ENCODE results near the gene FAM20A.
"Not testable (repeated sequence)": the region's sequence is repeated elsewhere in the genome, so short reads cannot be mapped to it uniquely, and the experiment has no call there.

FAM20A gene

DNA sequence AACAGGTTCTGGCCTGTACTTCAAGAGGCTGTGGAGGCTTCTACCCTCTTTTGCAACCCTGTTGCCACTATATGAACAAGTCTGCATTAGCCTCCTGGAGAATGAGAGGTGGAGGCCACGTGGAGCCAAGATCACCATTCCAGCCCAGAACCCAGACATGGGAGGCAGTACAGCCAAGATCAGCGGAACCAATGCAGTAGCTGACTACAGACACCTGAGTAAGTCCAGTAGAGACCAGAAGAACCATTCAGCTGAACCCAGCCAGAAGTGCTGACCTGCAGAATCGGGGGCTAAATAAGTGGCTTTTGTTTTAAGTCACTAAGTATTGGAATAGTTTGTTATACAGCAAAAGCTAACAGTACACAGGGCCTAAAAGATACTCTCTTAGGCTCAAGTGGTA is 12.1 kb downstream of the FAM20A start:
- no peak for DNase-seq (ENCODE audit: low read depth in 2 of 2)

DNA sequence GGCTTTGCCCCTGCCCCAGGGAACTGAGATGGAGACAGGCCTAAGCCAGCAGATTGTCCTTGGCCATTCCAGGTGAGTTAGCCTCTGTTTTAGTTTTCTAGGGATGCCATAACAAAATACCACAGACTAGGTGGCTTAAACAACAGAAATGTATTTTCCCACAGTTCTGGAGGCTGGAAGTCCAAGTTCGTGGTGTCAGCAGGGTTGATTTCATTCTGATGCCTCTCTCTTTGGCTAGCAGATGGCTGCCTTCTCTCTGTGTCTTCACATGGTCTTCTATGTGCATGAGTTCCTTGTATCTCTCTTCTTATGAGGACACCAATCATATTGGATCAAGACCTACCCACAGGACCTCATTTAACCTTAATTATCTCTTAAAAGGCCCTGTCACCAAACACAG is 12.8 kb downstream of the FAM20A start:
- no peak for DNase-seq (ENCODE audit: low read depth in 2 of 2)

DNA sequence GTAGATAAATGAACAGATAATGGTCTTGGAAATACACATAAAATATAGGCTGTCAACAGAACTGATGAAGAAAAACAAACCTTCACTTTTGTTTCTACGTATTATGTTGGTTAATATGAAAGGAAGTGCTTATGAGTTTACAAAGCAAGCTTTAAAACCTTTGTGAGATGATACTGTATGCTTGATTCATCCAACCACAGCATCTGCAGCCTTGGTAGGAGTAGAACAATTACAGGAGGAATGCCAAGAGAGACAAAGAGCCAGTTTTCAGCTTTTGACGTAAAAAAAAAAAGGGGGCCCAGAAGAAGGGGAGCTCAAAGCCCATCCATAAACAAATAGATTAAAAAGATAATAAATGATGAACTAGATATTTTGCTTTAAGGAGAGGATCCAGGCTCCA is 13.3 kb downstream of the FAM20A start:
- DNase-seq (ENCODE audit: low read depth in 2 of 2), result no peak

DNA sequence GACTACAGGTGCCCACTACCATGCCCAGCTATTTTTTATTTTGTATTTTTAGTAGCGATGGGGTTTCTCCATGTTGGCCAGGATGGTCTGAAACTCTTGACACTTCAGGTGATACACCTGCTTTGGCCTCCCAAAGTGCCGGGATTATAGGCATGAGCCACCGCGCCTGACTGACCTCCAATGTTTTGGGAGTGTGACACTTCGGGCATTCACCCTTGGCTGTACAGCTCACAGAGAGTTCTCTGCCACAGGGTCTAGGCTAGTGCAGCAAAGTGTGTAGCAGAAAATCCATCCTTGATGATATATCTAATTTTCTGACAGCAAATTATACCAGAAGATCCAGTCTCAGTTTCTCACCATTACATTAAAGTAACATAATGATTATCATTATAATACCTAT is 14.1 kb downstream of the FAM20A start:
- DNase-seq (ENCODE audit: low read depth in 2 of 2), result no peak

DNA sequence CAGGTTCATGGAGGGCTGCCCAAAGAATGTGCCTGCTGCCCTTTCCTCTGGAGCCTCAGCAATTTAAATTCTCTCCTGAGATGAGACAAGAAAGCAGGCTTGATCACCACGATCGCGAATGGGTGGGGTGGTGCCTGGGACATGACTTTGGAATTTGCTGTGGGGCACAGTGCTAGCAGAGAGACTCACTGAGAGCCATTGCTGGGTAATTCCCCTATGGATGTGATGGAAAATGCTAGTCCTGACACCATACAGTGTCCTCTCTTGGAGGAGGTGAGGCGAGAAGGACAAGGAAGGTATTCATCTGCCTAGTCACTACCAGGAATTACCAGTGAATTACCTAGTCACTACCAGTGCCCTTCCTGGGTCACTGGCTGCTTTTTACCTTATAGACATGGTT is 15.5 kb downstream of the FAM20A start:
- DNase-seq (ENCODE audit: low read depth in 2 of 2), result no peak

DNA sequence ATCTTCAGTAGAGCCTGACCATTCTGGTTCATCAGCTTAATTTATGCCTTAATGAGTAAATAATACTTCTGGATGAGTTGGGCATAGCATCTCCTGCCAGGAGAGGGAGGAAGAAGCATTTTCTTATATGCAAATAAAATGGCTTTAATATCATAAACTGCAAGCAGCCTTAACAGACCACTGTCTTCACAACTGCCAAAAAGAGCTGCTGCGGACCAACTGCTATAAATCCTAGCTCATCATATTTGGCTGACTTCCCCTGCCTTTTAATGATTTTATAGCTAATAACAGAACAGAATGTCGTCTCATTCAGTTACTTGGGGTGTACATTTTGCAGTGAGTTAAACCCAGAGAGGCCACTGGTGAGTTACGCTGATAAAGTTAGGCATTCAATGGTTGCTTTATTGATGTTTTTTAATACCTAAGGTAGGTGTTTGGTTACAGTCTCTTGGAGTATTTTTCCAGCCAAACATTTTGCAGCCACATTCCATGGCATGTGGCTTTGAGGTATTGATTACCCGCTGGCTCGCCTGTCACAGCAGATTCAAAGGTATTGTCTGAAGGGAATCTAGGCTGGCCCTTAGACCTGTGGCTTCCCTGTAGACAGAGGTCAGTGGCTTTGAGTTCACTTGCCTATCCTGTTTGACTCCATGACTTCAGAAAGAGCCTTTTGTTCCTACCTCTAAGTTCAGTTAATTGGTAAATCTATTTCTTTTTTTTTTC is 16.4 kb downstream of the FAM20A start:
- DNase-seq (ENCODE audit: low read depth in 2 of 2), result no peak

DNA sequence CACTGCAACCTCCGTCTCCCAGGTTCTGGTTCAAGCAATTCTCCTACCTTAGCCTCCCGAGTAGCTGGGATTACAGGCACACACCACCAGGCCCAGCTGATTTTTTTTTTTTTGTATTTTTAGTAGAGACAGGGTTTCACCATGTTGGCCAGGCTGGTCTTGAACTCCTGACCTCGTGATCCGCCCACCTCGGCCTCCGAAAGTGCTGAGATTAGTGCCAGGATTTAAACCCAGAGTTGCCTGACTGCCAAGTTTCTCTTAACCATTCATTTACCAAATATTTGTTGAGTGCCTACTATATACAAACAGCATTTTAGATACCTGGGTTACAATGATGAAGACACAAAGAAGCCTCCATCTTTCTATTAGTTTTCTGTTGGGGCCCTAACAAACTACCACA is 18.3 kb downstream of the FAM20A start:
- DNase-seq (ENCODE audit: low read depth in 2 of 2), result not testable (repeated sequence)

DNA sequence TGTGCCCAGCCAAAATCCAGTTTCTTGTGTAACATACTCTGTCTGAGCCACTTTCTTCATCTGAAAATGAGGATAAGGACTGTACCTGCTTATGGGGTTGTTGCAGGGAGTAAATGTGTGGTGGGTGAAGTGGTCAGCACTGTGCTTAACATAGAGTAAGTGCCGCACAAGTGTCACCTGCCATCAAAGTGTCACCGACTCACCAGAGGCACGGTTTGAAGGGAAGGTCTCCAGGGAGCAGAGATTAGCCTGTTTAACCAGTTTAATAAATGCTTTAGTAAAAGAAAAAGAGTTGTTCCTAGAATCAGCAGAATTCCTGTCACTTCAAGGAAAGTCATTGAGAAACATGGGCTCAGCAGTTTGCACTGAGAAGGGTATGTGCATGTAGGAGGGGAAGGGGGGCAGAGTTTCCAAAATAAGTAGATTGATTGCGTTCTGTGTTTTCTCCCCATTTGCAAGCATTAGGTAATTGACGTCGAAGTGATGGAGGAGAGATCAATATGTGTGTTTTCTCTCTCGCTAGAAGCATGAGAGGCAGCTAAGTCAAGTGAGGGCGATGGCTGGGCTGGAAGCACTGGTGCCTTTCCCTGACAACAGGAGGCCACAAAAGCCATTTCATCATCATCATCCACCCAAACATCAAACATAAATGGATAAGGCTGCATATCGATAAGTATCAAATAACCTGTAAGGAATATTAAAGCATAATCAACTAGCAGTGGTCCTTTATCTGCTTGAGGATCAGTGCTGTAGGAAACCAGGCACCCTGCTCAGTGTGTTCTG is 19.1 kb downstream of the FAM20A start:
- DNase-seq (ENCODE audit: low read depth in 2 of 2), result no peak

DNA sequence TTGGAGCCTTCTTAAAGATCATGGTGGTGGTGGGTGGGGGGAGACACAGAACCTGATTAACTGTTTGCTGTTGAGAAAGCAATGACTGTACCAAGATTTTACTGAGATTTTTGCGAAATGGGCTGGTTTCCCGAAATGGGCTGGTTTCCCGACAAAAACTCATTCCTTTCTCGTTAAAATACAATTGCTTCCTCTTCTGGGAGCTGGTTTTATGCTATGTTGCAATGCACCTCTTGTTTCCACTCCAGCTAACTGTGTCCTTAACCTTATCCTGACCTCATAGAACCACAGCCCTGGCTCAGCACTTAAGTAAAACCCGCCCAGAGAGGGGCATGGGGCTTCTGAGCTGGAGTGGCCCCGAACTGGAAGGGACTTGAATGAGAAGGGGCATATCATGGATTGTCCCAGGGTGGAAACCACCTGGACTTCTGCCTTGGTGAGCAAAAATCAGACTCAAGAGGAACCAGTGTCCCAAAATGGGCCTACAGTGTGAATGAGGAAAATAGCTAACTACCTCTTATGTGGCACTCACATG is 20.9 kb downstream of the FAM20A start:
- DNase-seq (ENCODE audit: low read depth in 2 of 2), result no peak

DNA sequence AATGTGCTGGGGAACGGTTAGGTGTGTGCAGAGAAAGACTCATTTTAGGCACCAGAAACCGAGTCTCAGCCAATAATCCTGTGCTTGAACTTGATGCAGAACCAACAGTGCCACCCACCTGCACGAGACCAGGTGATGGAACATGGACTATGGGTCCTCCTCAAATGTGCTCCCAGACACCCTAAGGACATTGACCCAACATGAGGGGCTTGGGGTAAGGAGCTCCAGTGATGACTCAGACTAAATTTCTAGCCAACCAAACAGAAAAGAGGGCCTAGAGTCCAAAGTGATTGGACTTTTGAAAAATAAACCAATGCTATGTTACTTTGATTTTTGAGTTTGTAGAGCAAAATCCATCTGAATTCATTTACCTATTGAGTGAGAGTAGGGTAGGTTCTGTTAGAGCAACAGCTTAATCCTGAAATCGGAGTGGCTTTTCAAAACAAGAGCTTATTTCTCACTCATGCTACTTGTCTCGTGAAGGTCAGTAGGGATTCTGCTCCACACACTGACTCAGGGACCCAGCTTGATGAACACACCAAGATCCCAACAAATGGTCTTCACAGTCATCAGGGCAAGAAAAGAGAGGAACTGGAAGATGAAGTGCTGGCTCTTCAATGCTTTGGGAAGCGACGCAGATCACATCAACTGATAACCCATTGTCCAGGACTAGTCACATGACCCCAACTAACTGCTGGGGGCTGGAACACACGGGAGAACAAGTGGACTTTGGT is 21.8 kb downstream of the FAM20A start:
- DNase-seq (ENCODE audit: low read depth in 2 of 2), result no peak

DNA sequence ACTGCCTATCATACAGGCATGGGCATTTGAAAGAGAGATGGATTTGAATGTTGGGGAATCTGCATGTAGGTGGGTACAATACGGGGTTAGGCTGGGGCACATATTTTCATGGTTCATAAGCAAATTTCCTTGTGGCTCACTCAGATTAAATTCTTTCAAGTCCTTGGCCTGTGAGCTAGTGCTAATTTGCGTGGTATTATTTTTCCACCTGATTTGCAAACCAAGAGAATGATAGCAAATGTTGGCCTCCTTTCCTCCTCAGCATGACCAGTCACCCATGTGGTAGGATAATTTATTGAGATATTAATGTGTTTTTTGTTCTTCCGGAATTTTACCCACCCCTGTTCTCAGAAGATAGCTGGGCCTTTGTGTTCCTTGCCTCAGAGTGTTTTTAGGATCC is 22.9 kb downstream of the FAM20A start:
- no peak for DNase-seq (ENCODE audit: low read depth in 2 of 2)

DNA sequence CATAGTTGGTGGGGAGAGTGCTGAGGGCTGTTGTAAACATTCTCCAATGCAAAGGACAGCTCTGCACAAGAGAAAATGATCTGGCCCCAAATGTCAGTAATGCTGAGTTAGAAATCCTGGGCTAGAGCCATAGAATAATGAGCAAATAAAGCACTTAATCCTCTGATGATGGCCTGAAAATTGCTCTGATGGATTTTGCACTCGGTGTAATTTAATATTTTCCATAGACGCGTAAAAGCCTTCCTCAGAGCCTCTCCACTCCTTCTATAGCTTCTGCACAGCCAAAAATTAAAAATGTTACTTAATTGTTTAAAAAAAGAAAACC is 23.7 kb downstream of the FAM20A start:
- no peak for DNase-seq (ENCODE audit: low read depth in 2 of 2)

DNA sequence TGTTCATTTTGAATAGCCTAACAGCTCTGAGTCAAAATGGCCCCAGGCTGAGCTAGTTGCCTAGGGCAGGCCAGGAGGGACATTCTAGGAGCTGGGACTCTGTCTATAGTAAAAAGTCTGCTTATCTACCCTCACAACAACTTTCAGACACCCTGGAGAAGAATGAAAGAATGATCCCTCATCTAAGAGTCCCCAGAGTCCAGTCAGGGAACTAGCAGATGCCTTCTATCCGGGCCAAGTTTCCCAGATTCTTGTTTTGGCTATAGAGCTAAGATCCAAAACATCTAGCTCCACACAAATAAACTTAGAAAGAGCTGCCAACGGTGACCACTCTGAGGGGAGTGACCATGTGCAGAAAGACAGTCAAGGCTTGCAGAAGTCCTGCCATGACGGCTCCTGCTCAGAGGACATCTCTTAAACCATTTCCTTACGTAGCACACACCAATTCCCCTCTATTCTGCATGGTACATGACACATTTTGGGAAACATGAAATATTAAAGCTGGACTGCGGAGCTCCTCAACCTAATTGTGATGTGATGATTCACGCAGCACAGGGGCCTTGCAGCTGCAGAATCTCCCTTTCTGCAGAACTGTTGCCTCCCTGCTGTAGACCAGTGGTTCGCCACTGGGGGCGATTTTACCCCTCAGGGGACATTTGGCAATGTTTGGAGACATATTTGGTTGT is 24.2 kb downstream of the FAM20A start:
- DNase-seq (ENCODE audit: low read depth in 2 of 2), result no peak

DNA sequence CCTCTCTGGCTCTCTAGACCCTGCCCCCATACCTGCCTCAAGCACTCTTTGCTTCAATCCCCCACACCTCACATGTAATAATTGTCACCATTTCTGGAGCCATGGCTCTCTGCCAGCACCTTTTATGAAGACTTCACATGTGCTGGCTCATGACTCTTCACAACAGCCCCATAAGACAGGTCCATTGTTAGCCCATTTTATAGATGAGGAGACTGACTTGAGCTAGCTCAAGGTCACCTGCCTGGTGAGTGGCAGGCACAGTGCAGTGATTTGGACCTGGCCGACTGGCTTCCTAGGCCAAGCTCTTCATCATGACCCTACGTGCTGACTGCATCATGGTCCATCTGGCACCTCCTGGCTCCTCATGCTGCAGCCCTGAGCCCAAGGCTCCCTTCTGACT is 25.0 kb downstream of the FAM20A start:
- DNase-seq (ENCODE audit: low read depth in 2 of 2), result no peak

DNA sequence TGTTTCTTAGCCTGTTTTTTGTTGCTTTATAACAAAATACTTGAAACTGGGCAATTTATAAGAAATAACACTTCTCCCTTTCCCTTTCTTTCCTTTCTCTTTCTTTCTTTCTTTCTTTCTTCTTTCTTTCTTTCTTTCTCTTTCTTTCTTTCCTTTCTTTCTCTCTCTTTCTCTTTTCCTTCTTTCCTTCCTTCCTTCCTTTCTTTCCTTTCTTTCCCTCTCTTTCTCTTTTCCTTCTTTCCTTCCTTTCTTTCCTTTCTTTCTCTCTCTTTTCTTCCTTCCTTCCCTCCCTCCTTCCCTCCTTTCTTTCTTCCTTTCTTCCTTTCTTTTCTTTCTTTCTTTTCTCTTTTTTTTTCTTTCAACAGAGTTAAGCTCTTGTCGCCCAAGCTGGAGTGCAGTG is 27.8 kb downstream of the FAM20A start:
- no peak for DNase-seq (ENCODE audit: low read depth in 2 of 2)

DNA sequence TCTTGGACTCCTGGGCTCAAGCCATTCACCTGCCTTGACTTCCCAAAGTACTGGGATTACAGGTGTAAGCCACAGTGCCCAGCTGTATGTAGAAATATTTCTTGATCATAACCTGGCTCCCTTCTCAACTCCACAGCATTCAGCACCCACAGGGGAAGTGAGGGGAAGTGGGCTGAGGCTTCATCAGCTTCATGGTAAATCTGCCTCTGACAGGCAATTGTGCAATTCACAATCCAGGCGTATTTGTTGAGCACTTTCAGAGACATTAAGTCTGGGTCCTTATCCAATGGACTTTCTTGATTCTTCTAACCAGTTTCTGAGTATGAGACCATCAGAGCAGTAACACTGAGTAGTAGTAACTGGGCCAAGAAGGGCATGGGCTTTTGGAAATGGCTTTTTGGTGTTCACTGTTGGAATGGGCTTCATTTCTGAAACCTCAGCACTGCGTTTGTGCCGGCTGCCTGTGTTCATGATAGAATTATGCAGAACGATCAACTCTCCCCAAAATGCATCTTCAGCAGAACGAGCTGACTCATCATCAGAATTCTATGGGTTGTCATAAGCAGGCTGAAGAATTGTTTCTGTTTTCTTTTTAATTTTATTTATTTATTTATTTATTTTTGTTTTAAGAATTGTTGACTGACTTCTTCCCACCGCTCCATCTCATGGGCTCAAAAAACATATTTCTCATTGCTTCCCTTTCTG is 28.9 kb downstream of the FAM20A start:
- no peak for DNase-seq (ENCODE audit: low read depth in 2 of 2)

DNA sequence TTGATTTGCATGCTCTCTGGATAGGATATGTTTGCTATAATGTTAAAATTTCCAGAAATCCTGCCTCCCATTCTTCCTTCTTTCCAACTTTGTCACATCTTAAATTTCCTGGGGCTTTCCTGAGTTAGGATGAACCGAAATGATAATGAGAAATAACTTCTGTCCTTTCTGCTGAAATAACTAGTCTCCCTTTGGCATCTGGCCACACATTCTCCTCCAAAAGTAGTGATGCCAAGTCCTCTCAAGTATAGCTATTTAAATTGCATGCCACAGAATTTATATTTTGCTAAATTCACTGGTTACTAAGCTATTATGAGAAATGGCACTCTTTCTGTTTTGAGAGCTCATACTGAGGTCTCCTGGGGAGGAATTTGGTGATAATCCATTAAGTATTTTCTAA is 30.6 kb downstream of the FAM20A start:
- no peak for DNase-seq (ENCODE audit: low read depth in 2 of 2)

DNA sequence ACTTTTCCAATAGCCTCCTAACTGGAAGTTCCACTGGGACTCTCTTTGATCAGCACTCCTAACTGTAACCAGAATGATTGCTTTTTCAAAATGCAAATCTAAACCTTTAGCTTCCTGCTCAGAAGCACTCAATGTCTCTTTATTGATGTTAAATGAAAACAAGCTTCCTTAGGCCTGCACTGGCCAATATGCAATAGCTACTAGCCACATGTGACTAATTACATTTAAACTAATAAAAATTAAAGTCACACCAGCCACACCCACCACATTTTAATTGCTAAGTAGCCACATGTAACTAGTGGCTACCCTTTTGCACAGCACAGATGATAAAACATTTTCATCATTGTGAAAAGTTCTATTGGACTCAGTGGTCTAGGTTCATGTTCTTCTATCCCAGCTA is 31.8 kb downstream of the FAM20A start:
- no peak for DNase-seq (ENCODE audit: low read depth in 2 of 2)

DNA sequence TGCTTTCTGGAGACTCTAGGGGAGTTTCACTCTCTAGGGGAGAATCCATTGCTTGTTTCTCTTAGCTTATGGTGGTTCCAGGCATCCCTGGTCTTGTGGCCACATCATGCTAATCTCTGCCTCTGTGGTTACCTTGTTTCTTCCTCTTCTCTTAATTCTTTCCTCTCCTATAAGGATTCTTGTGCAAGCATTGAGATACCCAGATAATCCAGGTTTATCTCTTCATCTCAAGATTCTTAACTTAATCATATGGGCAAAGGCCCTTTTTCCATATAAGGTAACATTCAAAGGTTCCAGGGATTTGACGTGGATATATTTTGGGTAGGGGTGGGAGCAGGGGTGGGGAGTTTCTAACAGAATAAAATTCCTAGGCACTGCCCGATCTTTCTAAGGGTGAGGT is 32.6 kb downstream of the FAM20A start:
- DNase-seq (ENCODE audit: low read depth in 2 of 2), result no peak

DNA sequence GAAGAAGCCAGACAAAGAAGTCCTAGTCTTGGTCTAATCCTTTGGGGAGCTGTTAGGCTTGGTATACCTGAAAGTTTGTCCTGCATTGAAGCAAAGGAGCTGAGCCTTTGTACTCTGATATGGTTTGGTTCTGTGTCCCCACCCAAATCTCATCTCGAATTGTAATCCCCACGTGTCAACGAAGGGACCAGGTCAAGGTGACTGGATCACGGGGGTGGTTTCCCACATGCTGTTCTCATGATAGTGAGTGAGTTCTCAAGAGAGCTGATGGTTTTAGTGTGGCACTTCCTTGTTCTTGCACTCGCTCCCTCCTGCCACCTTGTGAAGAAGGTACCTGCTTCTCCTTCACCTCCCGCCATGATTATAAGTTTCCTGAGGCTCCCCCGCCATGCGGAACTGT is 33.6 kb downstream of the FAM20A start:
- DNase-seq (ENCODE audit: low read depth in 2 of 2), result no peak

DNA sequence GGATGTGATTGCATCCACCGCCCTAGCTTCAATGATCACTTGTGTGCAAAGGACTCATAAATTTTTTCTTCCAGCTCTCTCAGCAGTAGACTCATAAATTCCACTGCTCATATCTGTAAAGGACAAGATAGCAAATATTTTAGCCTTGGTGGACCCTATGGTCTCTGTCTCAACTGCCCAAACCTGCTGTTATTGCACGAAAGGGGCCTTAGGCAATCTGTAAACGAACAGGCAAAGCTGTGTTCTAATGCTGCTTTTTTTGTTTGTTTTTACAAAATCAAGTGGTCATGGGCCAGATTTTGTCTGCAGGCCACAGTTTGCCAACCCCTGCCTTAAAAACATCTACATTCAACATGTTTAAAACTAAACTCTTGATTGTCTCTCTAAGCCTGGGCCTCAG is 34.1 kb downstream of the FAM20A start:
- DNase-seq (ENCODE audit: low read depth in 2 of 2), result no peak

DNA sequence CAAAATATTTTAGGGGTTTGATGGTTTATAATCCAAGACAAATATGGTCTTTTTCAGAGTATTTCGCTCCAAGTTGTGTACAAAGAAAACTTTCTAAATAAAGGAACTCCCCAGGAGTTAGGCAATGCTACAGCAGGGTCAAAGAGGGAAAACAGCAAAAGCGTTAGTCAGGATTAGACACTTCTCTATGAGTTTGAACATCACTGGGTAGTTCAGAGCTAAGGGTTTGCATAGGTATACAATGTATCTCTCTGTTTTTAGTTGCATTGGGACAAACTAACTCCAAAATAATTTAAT is 34.8 kb downstream of the FAM20A start:
- no peak for DNase-seq (ENCODE audit: low read depth in 2 of 2)
